Head of caudate nucleus (tissue), 42 donors: Measurements from ENCODE around the gene CGB1.
"Not testable (repeated sequence)": the region's sequence is repeated elsewhere in the genome, so short reads cannot be mapped to it uniquely, and the experiment has no call there.

ENCODE experiments used
- DNase-seq, 42 donors: peaks; one replicate each; pipeline versions ENCODE4 v3.0.0 to v3.0.0-alpha.2; 2020 to 2021; ENCODE audit warnings: mixed read lengths in 7 of 42
- intact Hi-C: fragments of 100-400 bp; cut with DNase I; formaldehyde crosslinking; loops from one replicate; pipeline ENCODE4 v1.15.0; 2022

The CGB1 gene

DNA sequence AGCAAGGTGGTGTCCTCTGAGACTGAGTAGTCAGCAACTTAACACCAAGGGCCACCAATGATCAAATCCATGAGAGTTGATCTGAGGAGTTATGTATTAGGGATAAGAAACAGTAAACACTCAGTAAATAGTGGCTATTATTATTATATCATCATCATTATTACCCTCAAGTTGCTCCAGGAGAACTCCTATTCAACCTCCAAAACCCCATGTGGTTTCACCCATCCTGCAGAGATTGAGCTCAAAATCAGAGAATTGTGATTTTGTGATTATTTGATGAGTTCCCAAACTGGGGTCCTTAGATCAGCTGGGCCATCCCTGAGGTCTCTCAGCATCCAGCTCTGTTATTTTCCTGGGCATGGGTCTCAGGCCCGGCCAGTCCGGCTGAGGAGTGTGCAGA is 24.3 kb upstream of the CGB1 start:
- no peak for DNase-seq
- intact Hi-C loops: no loop called here

DNA sequence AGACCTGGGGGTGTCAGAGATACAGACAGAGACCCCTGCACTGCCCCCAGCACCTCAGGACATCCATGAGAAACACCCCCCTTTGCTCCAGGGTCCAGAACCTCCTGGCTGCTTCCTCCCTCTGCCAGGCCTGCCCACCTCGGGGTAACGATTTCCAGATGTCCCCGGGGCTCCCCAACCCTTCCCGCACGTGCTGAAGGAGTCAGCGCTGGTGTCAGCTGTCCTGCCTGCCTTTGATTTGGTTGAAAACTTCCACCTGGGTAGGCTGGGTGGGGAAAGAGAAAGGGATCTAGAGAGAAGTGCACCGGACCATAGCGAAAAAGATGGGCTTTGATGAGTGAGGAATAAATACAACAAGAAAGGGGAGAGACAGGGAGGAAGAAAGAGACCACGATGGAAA is 22.4 kb upstream of the CGB1 start:
- intact Hi-C loops: no loop called here
- no peak for DNase-seq

DNA sequence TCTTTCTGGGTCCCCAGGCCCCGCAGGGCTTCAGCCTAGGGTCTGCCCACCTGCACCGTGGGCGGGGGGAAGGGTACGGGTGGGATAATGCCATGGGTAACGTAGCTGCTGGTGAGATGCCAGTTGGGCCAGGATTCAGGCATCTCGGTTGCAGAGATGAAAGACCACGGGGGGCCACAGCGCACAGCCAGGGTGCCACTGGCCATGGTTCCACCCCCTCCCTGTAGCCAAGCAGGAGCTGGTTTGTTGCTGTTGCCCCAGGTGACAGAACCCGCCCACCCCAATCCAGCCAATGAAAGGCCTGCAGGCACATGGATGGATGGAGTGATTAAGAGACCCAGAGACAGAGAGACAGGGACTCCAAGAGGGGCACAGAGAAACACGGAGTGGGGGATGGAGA is 21.9 kb upstream of the CGB1 start:
- peak in 1 of 42 donors; percentile 11 for DNase-seq
- intact Hi-C loops: no loop called here

DNA sequence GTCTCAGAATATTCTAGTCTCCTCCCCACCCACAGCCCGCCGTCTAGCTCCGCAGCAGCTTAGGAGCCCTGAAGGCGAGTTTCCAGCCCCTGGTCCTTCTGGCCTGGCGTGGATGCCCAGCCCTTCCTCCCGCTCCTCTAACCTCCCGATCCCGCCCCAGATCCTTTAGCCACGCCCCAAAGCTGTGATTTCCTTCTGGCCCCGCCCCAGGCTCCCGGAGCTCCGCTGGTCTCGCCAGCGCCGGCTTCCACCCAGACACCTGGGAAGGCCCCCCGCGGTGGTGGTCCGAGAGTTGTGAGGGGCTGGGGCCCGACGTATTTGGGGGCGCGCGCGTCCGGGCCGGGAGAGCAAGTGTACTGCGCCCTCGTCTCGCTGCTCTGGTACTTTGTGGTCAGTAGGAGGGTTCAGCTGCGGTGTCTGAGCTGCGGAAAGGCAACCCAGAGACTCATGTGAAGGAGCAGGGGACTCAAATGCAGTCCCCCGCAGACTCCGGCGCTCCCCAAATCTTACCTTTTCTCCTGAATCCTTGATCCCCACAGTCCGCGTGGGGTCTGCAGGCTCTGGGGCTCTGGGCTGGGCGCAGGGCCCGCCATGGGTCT is 21.0 kb upstream of the CGB1 start, which contains the start of gene CGB7:
Gene CGB7, minus strand, starts transcription at position 114 of the 599 bp plus-strand sequence. CDS start 2,374 bp downstream, outside the sequence.
- peak in 30 of 42 donors; percentile 8 to 64 (median 26) for DNase-seq

DNA sequence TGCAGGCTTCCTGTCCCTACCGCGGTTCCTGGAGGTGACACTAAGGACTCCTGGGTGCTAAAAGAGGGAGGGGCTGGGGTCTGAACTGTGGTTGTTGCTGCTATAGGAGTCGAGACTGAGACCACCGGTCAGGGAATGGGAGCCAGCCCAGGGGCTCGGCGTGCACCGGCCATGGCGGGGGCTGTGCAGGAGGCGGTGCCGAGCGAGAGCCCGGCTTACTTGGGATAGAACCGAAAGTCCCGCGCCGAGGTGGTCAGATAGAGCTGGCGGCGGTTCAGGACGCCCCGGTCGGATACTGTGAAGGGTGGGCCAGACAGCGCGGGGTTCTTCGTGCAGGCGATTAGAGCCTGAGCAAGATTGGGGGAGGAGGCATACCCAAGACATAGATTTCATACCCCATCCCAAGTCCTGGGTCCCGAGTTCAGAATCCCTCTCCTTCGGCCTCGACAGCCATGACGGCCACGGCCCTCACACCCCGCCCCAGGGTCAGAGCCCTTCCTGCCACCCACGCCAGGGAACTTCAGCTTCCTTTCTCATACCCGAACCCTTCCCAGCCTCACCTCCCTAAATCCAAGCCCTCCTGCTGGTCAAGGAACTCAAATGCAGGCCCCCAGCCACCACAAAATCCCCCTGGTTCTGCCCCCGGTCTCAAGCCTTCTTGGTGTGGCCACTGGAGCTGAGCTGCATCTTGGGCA is 20.4 kb upstream of the CGB1 start:
- not testable (repeated sequence) for DNase-seq

More for the DNA sequence above, 21.0 kb upstream of the CGB1 start, which contains the start of gene CGB7:
- intact Hi-C loops: no loop called here

DNA sequence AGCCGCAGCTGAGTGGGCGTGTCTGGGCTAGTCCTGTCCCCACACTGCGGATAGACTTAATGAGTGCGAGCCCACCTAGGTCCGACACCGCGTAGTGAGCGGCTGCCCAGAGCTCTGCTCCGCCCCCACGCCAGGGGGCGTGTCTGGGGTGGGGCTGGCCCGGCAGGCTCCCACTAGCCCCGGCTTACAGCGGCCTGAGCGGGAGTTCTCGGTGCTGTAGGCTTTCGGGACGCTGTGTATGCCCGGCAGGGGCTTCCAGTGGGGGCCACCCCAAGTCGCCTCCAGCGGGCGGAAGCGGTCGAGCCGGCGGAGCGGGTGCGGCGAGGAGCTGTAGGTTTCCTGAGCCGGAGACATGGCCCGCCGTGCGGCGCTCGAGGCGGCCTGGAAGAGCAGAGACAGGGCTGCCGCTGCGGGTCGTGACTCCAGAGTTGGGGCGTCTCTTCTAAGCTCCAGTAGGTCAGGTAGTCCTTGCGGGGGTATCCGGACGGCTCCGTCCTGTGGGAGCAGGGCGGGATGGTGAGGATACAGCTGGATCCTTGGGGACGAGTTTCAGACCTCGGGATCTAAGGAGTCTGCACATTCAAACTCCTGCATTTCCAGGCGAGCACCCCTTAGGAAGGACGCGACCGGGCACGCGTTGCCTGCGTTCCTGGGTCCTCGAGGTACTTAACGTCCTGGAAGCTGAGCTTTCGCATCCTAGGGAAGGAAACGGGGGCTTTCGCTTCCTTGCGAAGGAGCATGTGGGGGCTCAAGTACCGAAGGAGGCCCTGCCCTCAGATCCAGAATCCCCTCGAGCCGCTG is 19.6 kb upstream of the CGB1 start:
- peak in 25 of 42 donors; percentile 10 to 65 (median 24) for DNase-seq
- intact Hi-C loops: no loop called here

More for the DNA sequence above, 20.4 kb upstream of the CGB1 start:
- intact Hi-C loops: not testable (repeated sequence)

DNA sequence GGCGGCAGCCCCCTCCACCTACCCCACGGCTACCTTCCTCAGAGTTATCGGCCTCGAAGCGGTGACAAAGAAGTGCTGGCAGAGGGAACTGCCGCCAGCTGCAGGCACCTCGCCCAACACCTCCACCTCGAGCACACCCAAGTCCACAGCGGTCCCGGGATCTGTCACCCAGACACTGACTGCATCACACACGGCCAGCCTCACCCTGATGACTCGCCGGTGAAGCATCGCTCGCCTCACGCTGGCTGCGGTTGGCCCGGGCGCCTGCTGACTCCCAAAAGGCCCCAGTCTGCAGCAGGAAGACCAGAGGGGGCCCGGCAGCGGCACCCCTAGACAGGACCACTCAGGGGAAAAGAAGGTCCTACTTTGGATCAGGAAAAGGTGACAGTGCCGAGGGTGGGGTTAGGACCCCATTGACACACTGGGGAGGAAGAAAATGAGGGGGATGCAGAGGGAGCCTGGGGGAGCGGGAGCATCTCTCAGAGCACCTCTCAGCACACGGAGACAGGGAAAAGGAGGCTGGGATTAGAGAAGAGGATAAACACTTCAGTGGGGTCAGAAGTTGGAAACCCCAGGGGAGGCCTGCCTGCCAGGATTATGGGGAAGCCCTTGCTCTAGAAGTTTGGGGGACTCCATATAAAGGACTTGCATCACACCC is 13.8 kb upstream of the CGB1 start:
- DNase-seq, intact Hi-C loops: not testable (repeated sequence)

DNA sequence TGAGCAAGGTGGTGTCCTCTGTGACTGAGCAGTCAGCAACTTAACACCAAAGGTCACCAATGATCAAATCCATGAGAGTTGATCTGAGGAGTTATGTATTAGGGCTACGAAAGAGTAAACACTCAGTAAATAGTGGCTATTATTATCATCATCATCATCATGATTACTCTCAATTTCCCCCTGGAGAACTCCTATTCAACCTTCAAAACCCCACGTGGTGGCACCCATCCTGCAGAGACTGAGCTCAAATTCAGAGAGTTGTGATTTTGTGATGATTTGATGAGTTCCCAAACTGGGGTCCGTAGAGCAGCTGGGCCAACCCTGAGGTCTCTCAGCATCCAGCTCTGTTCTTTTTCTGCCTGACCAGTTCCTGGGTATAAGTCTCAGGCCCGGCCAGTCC is 13.1 kb upstream of the CGB1 start:
- DNase-seq, intact Hi-C loops: not testable (repeated sequence)

DNA sequence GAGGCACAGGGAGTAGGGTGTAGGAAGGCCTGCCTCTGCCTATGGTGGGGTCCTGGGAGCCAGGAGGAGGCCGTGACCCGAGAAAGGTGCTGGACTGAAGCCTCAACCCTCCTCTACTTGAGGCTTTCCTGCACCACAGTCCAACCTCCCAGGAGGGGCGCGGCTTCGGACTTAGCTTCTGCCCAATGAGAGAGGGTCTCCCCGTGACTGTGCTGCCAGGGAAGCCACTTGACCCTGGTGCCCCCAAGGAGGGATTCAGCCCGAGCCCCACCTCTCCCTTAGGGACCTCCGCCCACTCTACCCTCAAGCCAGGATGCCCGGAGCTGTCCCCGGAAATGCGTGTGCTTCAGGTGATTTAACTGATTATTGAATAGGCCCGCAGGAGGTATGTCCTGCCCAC is 12.3 kb upstream of the CGB1 start, which contains the start of gene CGB8:
Gene CGB8, minus strand, starts transcription at position 101 of the 400 bp plus-strand sequence. CDS start 372 bp downstream, outside the sequence.
- DNase-seq, intact Hi-C loops: not testable (repeated sequence)

DNA sequence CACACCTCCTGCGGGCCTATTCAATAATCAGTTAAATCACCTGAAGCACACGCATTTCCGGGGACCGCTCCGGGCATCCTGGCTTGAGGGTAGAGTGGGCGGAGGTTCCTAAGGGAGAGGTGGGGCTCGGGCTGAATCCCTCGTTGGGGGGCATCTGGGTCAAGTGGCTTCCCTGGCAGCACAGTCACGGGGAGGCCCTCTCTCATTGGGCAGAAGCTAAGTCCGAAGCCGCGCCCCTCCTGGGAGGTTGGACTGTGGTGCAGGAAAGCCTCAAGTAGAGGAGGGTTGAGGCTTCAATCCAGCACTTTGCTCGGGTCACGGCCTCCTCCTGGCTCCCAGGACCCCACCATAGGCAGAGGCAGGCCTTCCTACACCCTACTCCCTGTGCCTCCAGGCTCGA is 6.9 kb upstream of the CGB1 start, which contains the start of gene CGB5:
Gene CGB5, plus strand, starts transcription at position 301 of the 400 bp plus-strand sequence. CDS start 362 bp downstream, outside the sequence.
- DNase-seq, intact Hi-C loops: not testable (repeated sequence)

DNA sequence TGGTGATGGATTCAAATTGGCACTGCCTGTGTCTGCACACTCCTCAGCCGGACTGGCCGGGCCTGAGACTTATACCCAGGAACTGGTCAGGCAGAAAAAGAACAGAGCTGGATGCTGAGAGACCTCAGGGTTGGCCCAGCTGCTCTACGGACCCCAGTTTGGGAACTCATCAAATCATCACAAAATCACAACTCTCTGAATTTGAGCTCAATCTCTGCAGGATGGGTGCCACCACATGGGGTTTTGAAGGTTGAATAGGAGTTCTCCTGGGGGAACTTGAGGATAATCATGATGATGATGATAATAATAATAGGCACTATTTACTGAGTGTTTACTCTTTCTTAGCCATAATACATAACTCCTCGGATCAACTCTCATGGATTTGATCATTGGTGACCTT is 6.0 kb upstream of the CGB1 start:
- intact Hi-C loops, DNase-seq: not testable (repeated sequence)

DNA sequence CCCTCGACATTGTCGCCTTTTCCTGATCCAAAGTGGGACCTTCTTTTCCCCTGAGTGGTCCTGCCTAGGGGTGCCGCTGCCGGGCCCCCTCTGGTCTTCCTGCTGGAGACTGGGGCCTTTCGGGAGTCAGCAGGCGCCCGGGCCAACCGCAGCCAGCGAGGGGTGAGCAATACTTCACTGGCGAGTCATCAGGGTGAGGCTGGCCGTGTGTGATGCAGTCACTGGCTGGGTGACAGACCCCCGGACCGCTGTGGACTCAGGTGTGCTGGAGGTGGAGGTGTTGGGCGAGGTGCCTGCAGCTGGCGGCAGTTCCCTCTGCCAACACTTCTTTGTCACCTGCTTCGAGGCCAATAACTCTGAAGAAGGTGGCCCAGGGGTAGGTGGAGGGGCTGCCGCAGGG is 5.5 kb upstream of the CGB1 start:
- DNase-seq: no peak
- intact Hi-C loops: no loop called here

DNA sequence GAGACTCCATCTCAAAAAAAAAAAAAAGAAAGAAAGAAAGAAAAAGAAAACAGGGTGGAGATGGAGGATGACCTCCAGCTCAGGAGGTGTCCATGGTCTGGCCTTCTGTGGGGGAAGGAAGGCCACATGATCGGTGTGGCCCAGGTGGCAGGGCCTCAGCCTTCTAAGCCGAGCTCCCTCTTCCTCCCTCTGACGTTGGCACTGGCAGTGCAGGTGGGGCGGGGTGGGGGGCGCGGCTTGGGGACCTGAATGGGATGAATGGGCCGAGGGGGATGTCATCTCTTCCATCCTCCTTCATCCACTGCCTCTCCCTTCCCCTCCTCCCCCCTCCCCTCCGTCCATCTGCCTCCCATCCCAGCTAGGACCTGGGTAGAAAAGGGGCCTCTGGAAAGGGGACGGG is 3.0 kb upstream of the CGB1 start:
- intact Hi-C loops, DNase-seq: not testable (repeated sequence)

DNA sequence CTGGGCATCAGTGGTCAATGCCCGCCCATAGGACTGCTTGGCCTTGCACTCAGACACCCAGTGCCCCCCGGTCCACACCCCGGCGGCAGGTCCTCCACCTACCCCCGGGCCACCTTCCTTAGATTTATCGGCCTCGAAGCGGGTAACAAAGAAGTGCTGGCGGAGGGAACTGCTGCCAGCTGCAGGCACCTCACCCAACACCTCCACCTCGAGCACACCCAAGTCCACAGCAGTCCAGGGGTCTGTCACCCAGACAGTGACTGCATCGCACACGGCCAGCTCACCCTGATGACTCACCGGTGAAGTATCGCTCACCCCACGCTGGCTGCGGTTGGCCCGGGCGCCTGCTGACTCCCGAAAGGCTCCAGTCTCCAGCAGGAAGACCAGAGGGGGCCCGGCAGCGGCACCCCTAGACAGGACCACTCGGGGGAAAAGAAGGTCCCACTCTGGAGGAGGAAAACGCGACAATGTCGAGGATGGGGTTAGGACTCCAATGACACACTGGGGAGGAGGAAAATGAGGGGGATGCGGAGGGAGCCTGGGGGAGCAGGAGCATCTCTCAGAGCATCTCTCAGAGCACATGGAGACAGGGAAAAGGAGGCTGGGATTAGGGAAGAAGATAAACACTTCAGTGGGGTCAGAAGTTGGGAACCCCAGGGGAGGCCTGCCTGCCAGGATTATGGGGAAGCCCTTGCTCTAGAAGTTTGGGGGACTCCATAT is 2.0 kb upstream of the CGB1 start:
- intact Hi-C loops, DNase-seq: not testable (repeated sequence)

DNA sequence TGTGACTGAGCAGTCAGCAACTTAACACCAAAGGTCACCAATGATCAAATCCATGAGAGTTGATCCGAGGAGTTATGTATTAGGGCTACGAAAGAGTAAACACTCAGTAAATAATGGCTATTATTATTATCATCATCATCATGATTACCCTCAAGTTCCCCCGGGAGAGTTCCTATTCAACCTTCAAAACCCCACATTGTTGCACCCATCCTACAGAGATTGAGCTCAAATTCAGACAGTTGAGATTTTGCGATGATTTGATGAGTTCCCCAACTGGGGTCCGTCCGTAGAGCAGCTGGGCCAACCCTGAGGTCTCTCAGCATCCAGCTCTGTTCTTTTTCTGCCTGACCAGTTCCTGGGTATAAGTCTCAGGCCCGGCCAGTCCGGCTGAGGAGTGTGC is 1.4 kb upstream of the CGB1 start:
- DNase-seq, intact Hi-C loops: not testable (repeated sequence)

DNA sequence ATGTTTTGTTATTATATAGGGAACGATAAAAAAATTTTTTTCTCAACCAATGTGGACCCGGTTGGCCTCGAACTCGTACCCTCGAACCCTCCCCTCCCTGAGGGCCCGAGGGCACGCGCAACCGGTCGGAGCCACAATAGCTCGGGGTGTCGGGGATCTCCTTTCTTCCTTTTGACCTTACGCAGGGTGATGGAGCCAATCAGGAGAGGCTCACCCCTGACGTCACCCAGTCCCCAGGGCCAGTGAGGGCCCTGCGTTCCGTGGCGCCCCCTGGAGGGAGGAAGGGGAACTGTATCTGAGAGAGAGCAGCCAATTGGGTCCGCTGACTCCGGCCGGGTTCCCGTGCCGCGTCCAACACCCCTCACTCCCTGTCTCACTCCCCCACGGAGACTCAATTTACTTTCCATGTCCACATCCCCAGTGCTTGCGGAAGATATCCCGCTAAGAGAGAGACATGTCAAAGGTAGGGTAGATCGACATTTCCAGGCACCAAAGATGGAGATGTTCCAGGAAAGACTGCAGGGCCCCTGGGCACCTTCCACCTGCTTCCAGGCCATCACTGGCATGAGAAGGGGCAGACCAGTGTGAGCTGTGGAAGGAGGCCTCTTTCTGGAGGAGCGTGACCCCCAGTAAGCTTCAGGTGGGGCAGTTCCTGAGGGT is 4.9 kb downstream of the CGB1 start, which contains the start of gene CGB2:
Gene CGB2, plus strand, starts transcription at position 249 of the 660 bp plus-strand sequence. Its CDS starts 206 bp downstream, at position 455.
- intact Hi-C loops: not testable (repeated sequence)
- DNase-seq: peak in 1 of 42 donors; percentile 39

DNA sequence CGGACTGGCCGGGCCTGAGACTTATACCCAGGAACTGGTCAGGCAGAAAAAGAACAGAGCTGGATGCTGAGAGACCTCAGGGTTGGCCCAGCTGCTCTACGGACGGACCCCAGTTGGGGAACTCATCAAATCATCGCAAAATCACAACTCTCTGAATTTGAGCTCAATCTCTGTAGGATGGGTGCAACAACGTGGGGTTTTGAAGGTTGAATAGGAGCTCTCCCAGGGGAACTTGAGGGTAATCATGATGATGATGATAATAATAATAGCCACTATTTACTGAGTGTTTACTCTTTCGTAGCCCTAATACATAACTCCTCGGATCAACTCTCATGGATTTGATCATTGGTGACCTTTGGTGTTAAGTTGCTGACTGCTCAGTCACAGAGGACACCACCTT is 6.4 kb downstream of the CGB1 start:
- intact Hi-C loops, DNase-seq: not testable (repeated sequence)

DNA sequence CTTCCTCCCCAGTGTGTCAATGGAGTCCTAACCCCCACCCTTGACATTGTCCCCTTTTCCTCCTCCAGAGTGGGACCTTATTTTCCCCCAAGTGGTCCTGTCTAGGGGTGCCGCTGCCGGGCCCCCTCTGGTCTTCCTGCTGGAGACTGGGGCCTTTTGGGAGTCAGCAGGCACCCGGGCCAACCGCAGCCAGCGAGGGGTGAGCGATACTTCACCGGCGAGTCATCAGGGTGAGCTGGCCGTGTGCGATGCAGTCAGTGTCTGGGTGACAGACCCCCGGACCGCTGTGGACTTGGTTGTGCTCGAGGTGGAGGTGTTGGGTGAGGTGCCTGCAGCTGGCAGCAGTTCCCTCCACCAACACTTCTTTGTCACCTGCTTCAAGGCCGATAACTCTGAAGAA is 6.9 kb downstream of the CGB1 start:
- intact Hi-C loops, DNase-seq: not testable (repeated sequence)
